GM18508 (cell line): ENCODE results near the gene RASA3.
"Not testable (repeated sequence)": the region's sequence is repeated elsewhere in the genome, so short reads cannot be mapped to it uniquely, and the experiment has no call there.

Source experiments
- ATAC-seq: cut with Tn5 transposase; IDR thresholded peaks from one replicate; pipeline ENCODE4 v1.9.1; 2021; ENCODE audit warnings: moderate number of reproducible peaks; ENCODE audit not compliant: insufficient read depth, unreplicated experiment

The RASA3 gene

GRCh38 chr13:114155926-114156883, 23.8 kb upstream of the RASA3 start:
- ATAC-seq, result no peak

- ATAC-seq, result no peak
Measured at GRCh38 chr13:114155320-114155719, 22.9 kb upstream of the RASA3 start.

GRCh38 chr13:114154476-114154875, 22.1 kb upstream of the RASA3 start:
- no peak for ATAC-seq

- no peak for ATAC-seq
Measured at GRCh38 chr13:114153485-114154080, 21.2 kb upstream of the RASA3 start.

- no peak for ATAC-seq
Measured at GRCh38 chr13:114152831-114153371, 20.5 kb upstream of the RASA3 start.

GRCh38 chr13:114152285-114152645, 19.8 kb upstream of the RASA3 start:
- ATAC-seq, result no peak

GRCh38 chr13:114151565-114152284, 19.3 kb upstream of the RASA3 start:
- no peak for ATAC-seq

GRCh38 chr13:114151031-114151430, 18.6 kb upstream of the RASA3 start:
- ATAC-seq, result no peak

GRCh38 chr13:114149774-114150740, 17.6 kb upstream of the RASA3 start:
- ATAC-seq, result no peak

- ATAC-seq, result not testable (repeated sequence)
Measured at GRCh38 chr13:114148886-114149285, 16.5 kb upstream of the RASA3 start.

GRCh38 chr13:114148521-114148855, 16.1 kb upstream of the RASA3 start:
- peak; percentile 62 for ATAC-seq

- peak; percentile 18 for ATAC-seq
Measured at GRCh38 chr13:114147803-114148520, 15.5 kb upstream of the RASA3 start.

- no peak for ATAC-seq
Measured at GRCh38 chr13:114146629-114147028, 14.2 kb upstream of the RASA3 start.

GRCh38 chr13:114146173-114146572, 13.8 kb upstream of the RASA3 start:
- no peak for ATAC-seq

GRCh38 chr13:114145722-114146121, 13.3 kb upstream of the RASA3 start:
- no peak for ATAC-seq

GRCh38 chr13:114145256-114145655, 12.8 kb upstream of the RASA3 start:
- no peak for ATAC-seq

- no peak for ATAC-seq
Measured at GRCh38 chr13:114144606-114145244, 12.3 kb upstream of the RASA3 start.

- ATAC-seq, result no peak
Measured at GRCh38 chr13:114143806-114144605, 11.6 kb upstream of the RASA3 start.
